GM21390 (cell line): ENCODE measurements around the gene SIX2.

Source experiments
- ATAC-seq: cut with Tn5 transposase; IDR thresholded peaks from one replicate; pipeline ENCODE4 v1.9.1; 2021; ENCODE audit not compliant: unreplicated experiment

The SIX2 gene

DNA sequence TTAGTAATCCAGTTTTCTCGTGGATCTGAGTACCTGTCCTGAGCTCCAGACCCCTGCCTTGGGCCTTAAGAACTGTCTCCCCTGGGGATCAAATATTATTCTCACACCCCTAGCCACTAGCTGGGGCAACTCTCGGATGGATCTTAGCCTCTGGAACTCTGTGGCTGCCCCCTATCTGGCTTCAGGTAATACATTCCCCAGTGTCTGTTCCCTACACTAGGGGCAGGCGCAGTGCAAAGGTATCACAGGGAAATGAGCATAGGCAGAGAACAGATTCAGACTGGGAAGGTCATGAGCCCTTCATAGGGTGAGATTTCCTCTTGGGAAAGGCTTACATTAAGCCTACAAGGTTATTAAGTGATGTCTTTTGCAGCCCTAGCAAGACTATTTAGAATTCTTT, 11.2 kb upstream of the SIX2 start:
- no peak for ATAC-seq

DNA sequence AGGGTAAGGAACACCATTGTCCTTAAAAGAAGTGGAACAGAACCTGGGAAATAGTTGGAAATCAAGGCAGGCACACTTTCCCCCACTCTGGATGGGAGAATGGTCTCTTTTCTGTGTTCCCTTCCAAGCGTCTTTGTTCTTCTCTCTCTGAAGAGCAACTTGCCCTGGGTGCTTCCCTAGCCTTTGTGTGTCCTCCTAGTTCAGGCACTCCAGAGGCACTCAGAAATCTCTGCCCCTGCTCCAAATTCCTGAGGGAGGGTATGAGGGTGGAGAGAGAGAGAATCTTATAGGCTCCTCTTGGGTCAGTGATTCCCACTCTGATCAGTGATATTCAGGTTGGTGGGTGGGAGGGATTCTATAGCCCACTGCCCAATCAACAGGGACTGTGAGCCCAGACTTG, 8.8 kb upstream of the SIX2 start:
- no peak for ATAC-seq

DNA sequence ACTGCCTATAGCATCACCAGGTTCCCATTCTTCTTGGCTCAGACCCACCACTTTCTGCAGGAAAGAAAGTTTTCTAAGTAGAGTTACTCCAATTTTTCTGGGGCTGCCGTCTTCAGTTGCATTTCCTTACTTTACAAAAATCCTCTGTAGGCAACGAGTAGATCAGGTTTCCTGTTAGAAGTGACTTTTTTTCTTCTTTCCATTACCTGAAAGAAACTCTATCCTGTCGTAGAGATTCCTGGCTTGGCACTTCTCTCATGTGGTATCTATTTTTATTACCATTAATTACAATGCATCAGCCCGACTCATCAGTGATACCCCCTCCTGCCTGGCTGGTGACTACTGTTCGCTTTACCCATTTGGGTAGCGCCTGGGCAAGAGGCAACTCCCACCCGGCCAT, 5.6 kb upstream of the SIX2 start:
- no peak for ATAC-seq

DNA sequence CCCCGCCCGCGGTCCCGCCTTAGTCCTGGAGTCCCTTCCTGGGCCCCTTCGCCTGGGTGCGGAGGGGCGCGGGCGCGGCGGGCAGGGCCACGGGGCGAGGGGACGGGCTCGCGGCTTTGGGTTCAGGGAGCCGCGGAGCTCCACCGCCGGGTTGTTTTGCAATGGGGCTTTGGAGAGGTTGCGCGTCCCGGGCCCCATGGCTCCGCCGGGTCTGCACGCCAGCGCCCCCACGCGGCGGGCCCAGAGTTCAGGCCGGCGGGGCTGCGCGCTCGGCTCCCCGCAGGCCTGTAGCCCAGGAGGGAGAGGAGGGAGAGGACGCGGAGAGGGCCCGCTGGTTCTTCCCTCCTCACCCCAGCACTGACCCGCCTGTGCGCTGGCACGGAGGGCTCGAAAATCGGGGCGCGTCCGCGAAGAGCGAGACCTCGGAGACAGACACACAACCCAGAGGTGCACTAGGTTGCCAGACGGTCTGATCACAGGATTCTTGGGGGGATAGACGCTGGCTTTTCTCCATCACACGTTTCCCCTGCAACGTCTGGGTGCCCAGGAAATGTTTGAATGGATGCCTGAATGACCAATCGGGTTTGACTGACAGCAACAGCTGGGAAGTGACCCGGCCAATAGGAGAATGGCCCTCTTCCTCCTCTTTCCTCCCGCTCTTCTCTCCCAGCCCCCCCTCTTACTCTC, 4.9 kb upstream of the SIX2 start:
- ATAC-seq: no peak

DNA sequence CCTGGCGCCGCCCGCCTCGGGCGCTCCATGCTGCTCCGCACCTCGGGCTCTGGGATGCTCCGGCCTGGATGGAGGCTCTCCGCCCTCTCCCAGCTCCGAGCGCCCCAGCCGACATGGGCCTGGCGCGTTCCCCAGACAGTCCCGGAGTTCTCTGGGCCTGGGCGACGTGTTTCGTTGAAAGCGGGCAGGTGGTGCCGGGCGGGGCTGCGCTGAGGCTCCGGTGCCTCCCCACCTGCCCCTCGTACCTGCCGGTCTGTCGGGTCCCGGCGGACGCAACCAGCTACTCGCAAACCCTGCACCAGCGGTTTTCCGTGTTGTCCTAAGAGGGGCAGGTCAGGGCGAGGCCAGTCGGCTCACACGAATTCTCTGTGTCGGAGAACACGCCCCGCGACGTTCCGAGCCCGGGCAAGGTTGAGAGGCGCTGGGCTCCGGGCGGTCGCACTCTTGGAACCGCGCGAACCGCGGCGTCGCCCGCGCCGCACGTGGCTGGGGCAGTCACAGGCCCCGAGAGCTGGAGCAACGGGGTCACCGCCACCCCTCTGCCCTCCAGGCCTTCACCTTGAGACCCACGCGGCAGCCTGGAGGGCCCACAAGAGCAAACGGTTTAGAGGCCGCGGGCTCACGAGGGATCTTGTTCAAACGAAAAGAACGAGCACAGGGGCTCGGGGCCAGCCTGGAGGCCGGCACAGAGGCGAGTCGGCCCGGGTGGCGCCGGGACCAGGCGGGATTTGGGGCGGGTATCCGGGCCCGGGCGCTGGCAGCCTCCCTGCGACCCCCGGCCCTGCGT, 4.2 kb upstream of the SIX2 start:
- ATAC-seq: no peak

GRCh38 chr2:45012733-45013132, 3.5 kb upstream of the SIX2 start:
- no peak for ATAC-seq

DNA sequence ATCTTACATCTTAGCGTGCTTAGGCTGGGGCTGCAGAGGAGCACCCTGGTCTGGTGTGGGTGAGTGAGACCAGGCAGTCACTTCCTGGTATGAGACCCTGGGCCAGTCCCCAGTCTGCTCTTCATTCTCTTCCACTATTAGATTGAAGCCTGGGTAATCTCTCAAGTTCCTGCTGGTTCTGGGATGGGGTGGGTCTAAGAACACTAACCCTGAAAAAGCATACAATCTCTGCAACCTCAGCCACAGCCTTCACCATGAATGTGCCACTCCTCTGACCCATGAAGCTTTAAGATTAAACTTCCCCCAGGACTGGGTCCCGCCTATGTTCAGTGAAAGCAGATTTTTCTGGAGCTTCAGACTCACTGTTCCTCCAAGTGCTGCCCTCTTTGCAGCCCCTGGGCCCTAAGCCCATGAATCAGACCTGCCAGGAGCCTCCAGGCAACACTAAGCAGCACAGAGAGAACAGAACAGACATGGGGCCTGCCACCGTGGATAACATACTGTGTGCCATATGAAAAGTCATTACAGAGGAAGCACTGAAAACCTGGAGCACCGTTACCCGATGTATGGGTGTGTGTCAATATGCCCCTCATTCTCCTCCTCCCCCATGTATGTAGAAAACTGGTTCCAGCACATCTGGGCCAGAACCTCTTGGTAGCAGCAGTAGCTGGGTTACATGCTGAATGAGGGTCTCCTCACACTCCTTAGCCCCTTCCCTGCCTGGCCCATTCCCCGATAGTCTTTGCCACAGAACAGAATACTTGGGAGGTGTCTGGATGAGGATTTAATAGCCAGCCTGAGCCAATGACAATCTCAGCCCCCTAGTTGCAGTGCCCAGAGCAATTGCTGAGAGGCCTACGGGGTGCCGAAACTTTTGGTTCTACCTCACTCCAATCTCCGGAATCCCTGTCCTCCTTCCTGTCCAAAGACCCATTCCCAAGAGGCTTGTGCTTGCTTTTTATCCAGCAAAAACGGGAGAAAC, 2.7 kb upstream of the SIX2 start:
- no peak for ATAC-seq

- ATAC-seq: no peak
Measured at GRCh38 chr2:45011121-45011520, 1.9 kb upstream of the SIX2 start.

DNA sequence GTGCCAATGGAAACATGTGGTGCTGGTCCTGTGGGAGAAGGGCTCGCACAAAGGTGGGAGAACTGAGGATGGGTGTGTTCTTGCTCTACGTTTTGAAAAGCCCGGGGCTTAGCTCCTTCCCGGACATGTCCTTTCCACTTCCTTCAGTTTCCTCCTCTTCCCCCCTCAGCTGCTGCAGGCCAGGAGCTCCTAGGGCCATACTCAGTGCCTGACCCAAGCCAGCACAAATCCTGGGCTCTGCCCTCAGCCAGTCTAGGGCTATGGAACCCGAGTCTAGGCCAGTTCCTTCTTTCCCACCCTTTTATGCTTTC, 1.4 kb upstream of the SIX2 start:
- ATAC-seq: no peak

DNA sequence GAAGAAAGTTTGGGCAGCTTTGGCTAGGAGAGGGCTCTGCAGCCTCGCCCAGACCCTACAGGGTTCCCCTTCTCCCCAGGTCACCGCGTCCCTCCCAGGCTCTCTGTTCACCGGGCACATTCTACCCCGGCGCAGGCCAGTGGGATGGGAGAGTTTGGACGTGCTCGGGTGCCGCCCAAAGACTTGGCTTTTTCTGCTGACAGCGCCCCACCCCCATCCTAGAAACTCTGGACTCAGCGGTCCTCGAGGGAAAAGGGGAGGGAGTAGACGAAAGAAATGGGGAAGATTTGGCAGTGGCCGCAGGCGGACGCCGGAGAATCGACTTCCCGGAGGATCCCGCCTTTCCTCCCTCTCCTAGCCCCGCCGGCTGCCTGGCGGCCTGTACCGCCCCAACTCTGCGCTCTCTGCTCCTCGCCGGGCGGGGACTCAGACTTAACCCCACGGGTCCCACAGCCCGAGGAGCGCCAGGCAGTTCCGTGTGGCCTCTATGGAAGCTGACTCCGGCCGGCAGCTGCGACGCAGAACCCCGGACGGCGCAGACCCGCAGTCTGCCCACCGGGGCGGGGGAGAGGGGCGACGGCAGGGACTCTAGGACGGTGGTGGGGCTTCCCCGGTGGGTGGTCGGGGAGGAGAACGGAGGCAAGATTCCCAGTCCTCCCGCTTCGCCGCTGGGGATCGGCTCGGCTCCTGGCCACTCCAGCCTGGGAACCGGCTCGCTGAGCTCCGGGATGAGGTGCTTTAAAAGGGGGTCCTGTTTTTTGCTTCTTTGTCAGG, 863 bp upstream of the SIX2 start:
- ATAC-seq: no peak

DNA sequence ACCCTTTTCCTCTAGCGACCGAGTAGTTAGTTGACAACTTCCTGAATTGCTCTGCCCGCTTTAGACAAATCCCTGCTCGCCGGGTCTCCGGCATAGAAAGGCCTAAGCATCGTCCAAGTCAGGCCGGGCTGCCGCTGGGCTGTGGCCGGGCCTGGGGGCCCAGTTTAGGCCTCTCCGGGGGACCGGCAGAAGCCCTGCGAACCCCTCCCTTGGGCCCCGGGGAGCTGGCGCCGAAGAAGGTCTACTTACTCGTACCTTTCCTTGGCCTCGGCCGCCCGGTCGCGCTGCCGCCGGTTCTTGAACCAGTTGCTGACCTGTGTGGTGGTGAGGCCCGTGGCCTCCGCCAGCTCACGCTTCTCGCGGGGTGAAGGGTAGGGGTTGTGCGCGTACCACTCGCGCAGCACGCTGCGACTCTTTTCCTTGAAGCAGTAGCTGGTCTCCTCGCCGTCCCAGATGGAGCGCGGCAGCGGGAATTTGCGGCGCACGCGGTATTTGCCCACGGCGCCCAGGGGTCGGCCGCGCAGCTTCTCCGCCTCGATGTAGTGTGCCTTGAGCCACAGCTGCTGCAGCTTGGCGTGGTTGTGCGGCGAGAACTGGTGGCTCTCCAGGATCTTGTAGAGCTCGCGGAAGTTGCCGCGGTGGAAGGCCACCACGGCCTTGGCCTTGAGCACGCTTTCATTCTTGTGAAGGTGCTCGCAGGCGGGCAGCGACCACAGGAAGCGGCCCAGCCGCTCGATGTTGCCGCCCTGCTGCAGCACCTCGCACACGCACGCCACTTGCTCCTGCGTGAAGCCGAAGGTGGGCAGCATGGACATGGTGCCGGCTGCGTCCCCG, 739 bp downstream of the SIX2 start:
- ATAC-seq: no peak

GRCh38 chr2:45007961-45008295, 1.3 kb downstream of the SIX2 start:
- no peak for ATAC-seq

DNA sequence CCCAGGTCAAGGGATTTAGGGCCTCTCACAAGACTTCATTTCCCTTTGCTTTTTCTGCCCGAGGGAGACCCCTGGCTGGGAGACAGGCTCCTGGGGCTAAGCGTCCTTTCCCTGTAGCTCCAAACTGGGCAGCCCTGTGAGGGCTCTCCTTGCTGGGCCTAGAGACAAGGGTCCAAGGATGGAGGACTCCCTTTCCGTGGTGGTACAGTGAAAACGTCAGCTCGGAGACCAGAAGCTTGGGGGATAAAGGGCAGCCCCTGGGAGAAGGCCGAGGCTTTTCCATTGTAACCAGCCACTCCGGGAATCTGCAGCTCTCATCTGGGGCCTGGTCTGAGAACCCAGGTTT, 2.3 kb downstream of the SIX2 start:
- ATAC-seq: no peak

- no peak for ATAC-seq
Measured at GRCh38 chr2:45006041-45006941, 3.0 kb downstream of the SIX2 start.

- no peak for ATAC-seq
Measured at GRCh38 chr2:45005261-45006002, 3.8 kb downstream of the SIX2 start.

GRCh38 chr2:45004562-45005191, 4.6 kb downstream of the SIX2 start:
- ATAC-seq: no peak

DNA sequence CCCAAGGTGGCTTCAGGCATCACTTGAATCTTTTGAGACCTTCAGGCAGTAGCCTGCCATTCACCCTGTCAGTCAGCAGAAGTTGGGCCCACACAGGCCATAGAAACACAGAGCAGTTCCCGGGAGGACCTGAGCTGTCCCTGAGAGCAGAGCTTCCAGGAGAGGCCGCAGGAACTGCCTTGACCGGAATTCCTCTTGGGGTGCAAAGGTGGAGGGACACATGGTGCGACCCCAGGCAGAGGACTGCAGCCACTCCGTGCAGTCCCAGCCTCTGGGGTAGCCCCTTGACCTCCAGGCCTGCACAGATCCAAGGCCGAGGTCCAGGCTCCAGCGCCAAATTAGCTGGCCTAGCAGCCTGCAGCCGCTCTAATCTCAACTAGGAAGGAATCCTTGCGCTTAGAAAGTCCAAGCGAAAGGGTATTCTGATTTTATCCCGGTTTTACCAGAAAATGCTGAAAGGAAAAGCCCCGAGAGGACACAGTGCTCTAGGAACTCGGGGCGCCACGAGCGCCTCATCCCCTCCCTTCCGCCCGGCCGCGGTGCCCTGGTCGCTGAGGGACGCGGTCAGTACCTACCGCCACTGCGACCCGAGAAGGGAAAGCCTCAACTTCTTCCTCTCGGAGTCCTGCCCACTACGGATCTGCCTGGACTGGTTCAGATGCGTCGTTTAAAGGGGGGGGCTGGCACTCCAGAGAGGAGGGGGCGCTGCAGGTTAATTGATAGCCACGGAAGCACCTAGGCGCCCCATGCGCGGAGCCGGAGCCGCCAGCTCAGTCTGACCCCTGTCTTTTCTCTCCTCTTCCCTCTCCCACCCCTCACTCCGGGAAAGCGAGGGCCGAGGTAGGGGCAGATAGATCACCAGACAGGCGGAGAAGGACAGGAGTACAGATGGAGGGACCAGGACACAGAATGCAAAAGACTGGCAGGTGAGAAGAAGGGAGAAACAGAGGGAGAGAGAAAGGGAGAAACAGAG, 5.4 kb downstream of the SIX2 start:
- ATAC-seq: no peak
